Measurements from ENCODE around the gene DCAF8.

- TF ChIP-seq CTCF (IDR thresholded peaks at IDR 0.05 in 2 of 3, conservative IDR thresholded peaks at IDR 0.05 in 1 of 3; ENCODE audit: borderline replicate concordance in 1 of 3, insufficient read depth in 1 of 3, low read depth in 2 of 3, low read length in 2 of 3): no peak
- TF ChIP-seq FOSL1 (IDR thresholded peaks at IDR 0.05; ENCODE audit: low read depth): no peak
- TF ChIP-seq CEBPB (IDR thresholded peaks at IDR 0.05; ENCODE audit: low read depth): no peak
- no peak for TF ChIP-seq POLR2AphosphoS5 (IDR thresholded peaks at IDR 0.05; ENCODE audit: low read depth, low read length)
These were observed 18.1 kb downstream of the DCAF8 start for GRCh38 chr1:160244209-160244608.
